Endothelial cell of umbilical vein (primary cell): ENCODE measurements around the gene SIAH3.

Source experiments
- JUN ChIP-seq: IDR thresholded peaks from 2 replicates; pipeline ENCODE4 v1.6.1; 2011; ENCODE audit warnings: borderline replicate concordance, low read depth; ENCODE audit not compliant: insufficient read length, insufficient read depth
- POLR2AphosphoS5 ChIP-seq: IDR thresholded peaks from 2 replicates; pipeline ENCODE4 v1.6.1; 2012; ENCODE audit warnings: low read depth, mild to moderate bottlenecking, control low read depth, low read length, moderate library complexity; ENCODE audit not compliant: insufficient read depth
- TF ChIP-seq, protein P1 (sequence below), 2 donors: IDR thresholded peaks; 1 replicate in 1 of 2; 2 replicates in 1 of 2; pipeline ENCODE4 v1.5.1; 2011; ENCODE audit warnings: low read length in 2 of 2, mild to moderate bottlenecking in 2 of 2, moderate library complexity in 2 of 2, control low read depth in 1 of 2, inconsistent platforms in 1 of 2, low read depth in 1 of 2; ENCODE audit not compliant: insufficient read depth in 1 of 2; ENCODE audit errors: extremely low read depth in 1 of 2

DNA sequence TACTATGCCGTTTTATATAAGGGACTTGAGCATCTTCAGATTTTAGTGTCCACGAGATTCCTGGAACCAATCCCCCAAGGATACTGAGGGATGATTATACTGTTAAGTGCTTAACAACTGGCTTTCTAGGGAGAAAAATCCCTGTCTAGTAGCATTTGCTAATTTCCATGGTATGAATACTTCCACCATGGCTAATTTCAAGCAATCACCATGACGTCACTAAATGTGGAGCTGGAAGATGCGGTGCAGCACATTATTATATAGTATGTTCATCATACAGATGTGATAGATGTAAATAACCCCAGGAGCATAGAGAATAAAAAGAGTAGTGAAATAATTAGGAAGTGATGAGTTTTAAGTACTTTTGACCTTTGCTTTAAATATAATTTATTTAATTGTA lies 72.7 kb downstream of the SIAH3 start:
- TF ChIP-seq, protein P1, sequence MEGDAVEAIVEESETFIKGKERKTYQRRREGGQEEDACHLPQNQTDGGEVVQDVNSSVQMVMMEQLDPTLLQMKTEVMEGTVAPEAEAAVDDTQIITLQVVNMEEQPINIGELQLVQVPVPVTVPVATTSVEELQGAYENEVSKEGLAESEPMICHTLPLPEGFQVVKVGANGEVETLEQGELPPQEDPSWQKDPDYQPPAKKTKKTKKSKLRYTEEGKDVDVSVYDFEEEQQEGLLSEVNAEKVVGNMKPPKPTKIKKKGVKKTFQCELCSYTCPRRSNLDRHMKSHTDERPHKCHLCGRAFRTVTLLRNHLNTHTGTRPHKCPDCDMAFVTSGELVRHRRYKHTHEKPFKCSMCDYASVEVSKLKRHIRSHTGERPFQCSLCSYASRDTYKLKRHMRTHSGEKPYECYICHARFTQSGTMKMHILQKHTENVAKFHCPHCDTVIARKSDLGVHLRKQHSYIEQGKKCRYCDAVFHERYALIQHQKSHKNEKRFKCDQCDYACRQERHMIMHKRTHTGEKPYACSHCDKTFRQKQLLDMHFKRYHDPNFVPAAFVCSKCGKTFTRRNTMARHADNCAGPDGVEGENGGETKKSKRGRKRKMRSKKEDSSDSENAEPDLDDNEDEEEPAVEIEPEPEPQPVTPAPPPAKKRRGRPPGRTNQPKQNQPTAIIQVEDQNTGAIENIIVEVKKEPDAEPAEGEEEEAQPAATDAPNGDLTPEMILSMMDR (IDR thresholded peaks at IDR 0.05; ENCODE audit: extremely low read depth in 1 of 2, insufficient read depth in 1 of 2, low read depth in 1 of 2, low read length in 2 of 2) = no peak
- TF ChIP-seq POLR2AphosphoS5 (no peak), JUN (no peak)
